ENCODE measurements around the gene SEC14L5.
"Not testable (repeated sequence)": the region's sequence is repeated elsewhere in the genome, so short reads cannot be mapped to it uniquely, and the experiment has no call there.

Gene SEC14L5

GRCh38 chr16:4928227-4928626, 29.9 kb upstream of the SEC14L5 start:
- no peak overlapping the region for H3K4me3 ChIP-seq (replicated peaks in 1 of 2; ENCODE audit: low read depth in 2 of 2, low read length in 2 of 2)
- TF ChIP-seq CTCF (IDR thresholded peaks at IDR 0.05; ENCODE audit: low read depth, low read length), result no peak
- no peak for DNase-seq (ENCODE audit: low read depth in 2 of 2)

GRCh38 chr16:4929619-4930018, 28.5 kb upstream of the SEC14L5 start:
- not testable (repeated sequence) for DNase-seq (ENCODE audit: low read depth in 2 of 2)

GRCh38 chr16:4931381-4931780, 26.7 kb upstream of the SEC14L5 start:
- DNase-seq (ENCODE audit: low read depth in 2 of 2), result no peak
- no peak overlapping the region for H3K4me3 ChIP-seq (replicated peaks in 1 of 2; ENCODE audit: low read depth in 2 of 2, low read length in 2 of 2)
- TF ChIP-seq CTCF (IDR thresholded peaks at IDR 0.05; ENCODE audit: low read depth, low read length), result no peak

More at GRCh38 chr16:4929619-4930018, 28.5 kb upstream of the SEC14L5 start:
- not testable (repeated sequence) for H3K4me3 ChIP-seq (replicated peaks in 1 of 2; ENCODE audit: low read depth in 2 of 2, low read length in 2 of 2)

- DNase-seq (ENCODE audit: low read depth in 2 of 2), result no peak
- no peak for TF ChIP-seq CTCF (IDR thresholded peaks at IDR 0.05; ENCODE audit: low read depth, low read length)
- H3K4me3 ChIP-seq (replicated peaks in 1 of 2; ENCODE audit: low read depth in 2 of 2, low read length in 2 of 2), result no peak overlapping the region
These were observed 24.7 kb upstream of the SEC14L5 start for GRCh38 chr16:4933433-4933832.

- no peak for DNase-seq (ENCODE audit: low read depth in 2 of 2)
- no peak for TF ChIP-seq CTCF (IDR thresholded peaks at IDR 0.05; ENCODE audit: low read depth, low read length)
- no peak overlapping the region for H3K4me3 ChIP-seq (replicated peaks in 1 of 2; ENCODE audit: low read depth in 2 of 2, low read length in 2 of 2)
These were observed 24.2 kb upstream of the SEC14L5 start for GRCh38 chr16:4933871-4934395.

- no peak for DNase-seq (ENCODE audit: low read depth in 2 of 2)
- TF ChIP-seq CTCF (IDR thresholded peaks at IDR 0.05; ENCODE audit: low read depth, low read length), result no peak
- no peak overlapping the region for H3K4me3 ChIP-seq (replicated peaks in 1 of 2; ENCODE audit: low read depth in 2 of 2, low read length in 2 of 2)
These were observed 23.5 kb upstream of the SEC14L5 start for GRCh38 chr16:4934591-4934990.

- TF ChIP-seq CTCF (IDR thresholded peaks at IDR 0.05; ENCODE audit: low read depth, low read length), result no peak
- peak overlapping the region in 1 of 2 donors; percentile 75 for H3K4me3 ChIP-seq (replicated peaks in 1 of 2; ENCODE audit: low read depth in 2 of 2, low read length in 2 of 2)
These were observed 22.8 kb upstream of the SEC14L5 start for GRCh38 chr16:4935241-4935855.

More at GRCh38 chr16:4935241-4935855, 22.8 kb upstream of the SEC14L5 start:
- DNase-seq (ENCODE audit: low read depth in 2 of 2), result peak; percentile 81 to 96
